ENCODE data around the gene RTN1. TPM values are rescaled to one million over a fixed set of nuclear protein-coding genes. Genes with fewer than 3 reads are reported as not detected.

RTN1 gene
- total and polyA plus RNA-seq, 2 experiments from 2014 or later: 1.1 TPM

GRCh38 chr14:59595071-59595470 lies 275.5 kb downstream of the RTN1 start:
- TF ChIP-seq EZH2phosphoT487 (IDR thresholded peaks at IDR 0.05; ENCODE audit: low read depth, severe bottlenecking, unreplicated experiment) (no peak), EZH2 (IDR thresholded peaks at IDR 0.05; ENCODE audit: borderline replicate concordance) (no peak), CTCF (IDR thresholded peaks at IDR 0.05; ENCODE audit: poor library complexity) (no peak)
- Histone ChIP-seq H3K27me3 (no peaks in the 10 kb centered on the region), H3K9me2 (replicated peaks; ENCODE audit: insufficient read depth) (no peaks in the 10 kb centered on the region), H3K79me2 (no peaks in the 10 kb centered on the region), H3K36me3 (replicated peaks; ENCODE audit: insufficient read depth, low read depth) (no peaks in the 10 kb centered on the region), H3K9me3 (ENCODE audit: low read depth) (no peaks in the 10 kb centered on the region), H3K27ac (no peak overlapping the region), H3K4me1 (ENCODE audit: insufficient read depth) (no peaks in the 10 kb centered on the region), H3K4me3 (no peak overlapping the region), H2AFZ (no peak overlapping the region), H4K20me1 (ENCODE audit: insufficient read depth, poor library complexity, severe bottlenecking) (no peaks in the 10 kb centered on the region), H3K4me2 (no peak overlapping the region)
- 85% methylated on average over 6 of the region's 6 CpGs for WGBS (ENCODE audit: low lambda C conversion rate, missing lambda C conversion rate)
- DNase-seq (ENCODE audit: low spot score): peak; percentile 11

- 89% methylated on average over 5 of the region's 5 CpGs for WGBS (ENCODE audit: low lambda C conversion rate, missing lambda C conversion rate)
- DNase-seq (ENCODE audit: low spot score): no peak
- no peak overlapping the region for H3K27ac ChIP-seq
- no peaks in the 10 kb centered on the region for H3K79me2 ChIP-seq
- H3K4me1 ChIP-seq (ENCODE audit: insufficient read depth): no peaks in the 10 kb centered on the region
- H3K27me3 ChIP-seq: no peaks in the 10 kb centered on the region
- H2AFZ ChIP-seq: no peak overlapping the region
- H3K4me3 ChIP-seq: no peak overlapping the region
- no peak overlapping the region for H3K4me2 ChIP-seq
- H4K20me1 ChIP-seq (ENCODE audit: insufficient read depth, poor library complexity, severe bottlenecking): no peaks in the 10 kb centered on the region
- TF ChIP-seq CTCF (IDR thresholded peaks at IDR 0.05; ENCODE audit: poor library complexity) (no peak), EZH2phosphoT487 (IDR thresholded peaks at IDR 0.05; ENCODE audit: low read depth, severe bottlenecking, unreplicated experiment) (no peak), EZH2 (IDR thresholded peaks at IDR 0.05; ENCODE audit: borderline replicate concordance) (no peak)
- no peaks in the 10 kb centered on the region for H3K9me3 ChIP-seq (ENCODE audit: low read depth)
- no peaks in the 10 kb centered on the region for H3K36me3 ChIP-seq (replicated peaks; ENCODE audit: insufficient read depth, low read depth)
- no peaks in the 10 kb centered on the region for H3K9me2 ChIP-seq (replicated peaks; ENCODE audit: insufficient read depth)
Measured at GRCh38 chr14:59591641-59592370, 278.8 kb downstream of the RTN1 start.

GRCh38 chr14:59588101-59588500 lies 282.5 kb downstream of the RTN1 start:
- no peak for TF ChIP-seq EZH2 (IDR thresholded peaks at IDR 0.05; ENCODE audit: borderline replicate concordance)
- TF ChIP-seq EZH2phosphoT487 (IDR thresholded peaks at IDR 0.05; ENCODE audit: low read depth, severe bottlenecking, unreplicated experiment): no peak
- no peak for TF ChIP-seq CTCF (IDR thresholded peaks at IDR 0.05; ENCODE audit: poor library complexity)
- Histone ChIP-seq H2AFZ (no peak overlapping the region), H3K4me2 (no peak overlapping the region), H3K79me2 (no peaks in the 10 kb centered on the region), H3K4me1 (ENCODE audit: insufficient read depth) (no peaks in the 10 kb centered on the region), H3K27ac (no peak overlapping the region), H3K9me2 (replicated peaks; ENCODE audit: insufficient read depth) (no peaks in the 10 kb centered on the region), H3K27me3 (no peaks in the 10 kb centered on the region), H3K36me3 (replicated peaks; ENCODE audit: insufficient read depth, low read depth) (no peaks in the 10 kb centered on the region), H3K4me3 (no peak overlapping the region), H3K9me3 (ENCODE audit: low read depth) (no peaks in the 10 kb centered on the region), H4K20me1 (ENCODE audit: insufficient read depth, poor library complexity, severe bottlenecking) (no peaks in the 10 kb centered on the region)
- WGBS (ENCODE audit: low lambda C conversion rate, missing lambda C conversion rate): 90% methylated on average over 3 of the region's 3 CpGs
- no peak for DNase-seq (ENCODE audit: low spot score)
